HT-29 (cell line): ENCODE data around the gene PCBD2. TPM values are rescaled to one million over a fixed set of nuclear protein-coding genes. Genes with fewer than 3 reads are reported as not detected.
"Not testable (repeated sequence)": the region's sequence is repeated elsewhere in the genome, so short reads cannot be mapped to it uniquely, and the experiment has no call there.

ENCODE experiments used
- DNase-seq: peaks from one replicate; pipeline ENCODE4 v3.0.0-alpha.2; 2015; ENCODE audit warnings: low spot score
- total RNA-seq: library from RNA; depleted of rRNA; stranded (reverse); fragments of >200 nt; shearing (Covaris generic); gene quantifications from 2 replicates; pipeline ENCODE4 v1.2.3, GENCODE V29; 2014; rRNA removed

PCBD2 gene
- total RNA-seq: 6.6 and 7.6 TPM in 2 replicates

- peak; percentile 95 for DNase-seq
Measured at GRCh38 chr5:134904610-134905245, at the start of gene PCBD2. Gene PCBD2, plus strand, starts transcription at chr5:134905131. Its CDS starts 9 bp downstream, at chr5:134905140.

DNA sequence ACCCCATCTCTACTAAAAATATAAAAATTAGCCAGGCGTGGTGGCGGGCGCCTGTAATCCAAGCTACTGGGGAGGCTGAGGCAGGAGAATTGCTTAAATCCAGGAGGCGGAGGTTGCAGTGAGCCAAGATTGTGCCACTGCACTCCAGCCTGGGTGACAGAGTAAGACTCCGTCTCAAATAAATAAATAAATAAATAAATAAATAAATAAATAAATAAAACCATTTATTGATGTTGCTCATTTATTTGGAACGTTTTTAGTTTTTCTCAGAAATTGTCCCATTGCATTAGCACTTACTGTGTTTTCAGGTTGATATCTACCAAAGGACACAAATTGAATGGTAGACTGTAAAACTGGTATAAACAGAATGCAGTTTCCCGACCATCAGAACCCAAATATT is 48.5 kb upstream of the PCBD2 start:
- DNase-seq: not testable (repeated sequence)

GRCh38 chr5:134857401-134857800 is 47.5 kb upstream of the PCBD2 start:
- DNase-seq: no peak

DNA sequence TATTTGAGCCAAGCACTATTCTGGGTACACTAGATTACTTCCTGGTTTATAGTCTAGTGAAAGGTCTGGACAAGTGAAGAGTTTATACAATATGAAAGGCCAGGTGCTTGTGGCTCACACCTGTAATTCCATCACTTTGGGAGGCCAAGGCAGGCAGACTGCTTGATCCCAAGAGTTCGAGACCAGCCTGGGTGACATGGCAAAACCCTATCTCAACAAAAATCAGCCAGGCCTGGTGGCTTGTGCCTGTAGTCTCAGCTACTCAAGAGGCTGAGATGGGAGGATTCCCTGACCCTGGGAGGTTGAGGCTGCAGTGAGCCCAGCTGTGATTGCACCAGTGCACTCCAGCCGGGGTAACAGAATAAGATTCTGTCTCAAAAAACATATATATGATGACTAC is 40.2 kb upstream of the PCBD2 start:
- DNase-seq: no peak

DNA sequence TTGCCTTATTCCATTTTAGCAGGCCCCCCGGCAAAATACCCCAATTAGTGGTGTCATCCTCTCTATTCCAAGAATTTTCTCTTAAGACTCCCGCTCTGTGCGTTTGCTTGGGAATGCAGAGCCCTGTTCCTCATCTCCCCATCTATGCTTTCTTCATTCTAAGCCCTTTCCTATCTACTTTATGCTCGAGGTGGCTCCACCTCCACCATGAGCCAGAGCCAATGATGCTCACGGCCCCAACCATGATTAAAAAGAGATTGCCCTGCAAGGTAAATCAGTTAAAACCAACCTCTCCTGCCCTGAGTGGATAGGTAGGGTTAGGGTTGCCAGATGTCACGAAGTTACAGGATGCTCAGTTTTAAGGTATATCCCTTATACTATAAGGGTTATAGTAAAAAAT is 31.4 kb upstream of the PCBD2 start:
- no peak for DNase-seq

GRCh38 chr5:134873987-134874830 is 30.7 kb upstream of the PCBD2 start, which contains the start of gene TXNDC15:
Gene TXNDC15, plus strand, starts transcription at chr5:134874371. Its CDS starts 57 bp downstream, at chr5:134874428.
- peak; percentile 86 for DNase-seq

DNA sequence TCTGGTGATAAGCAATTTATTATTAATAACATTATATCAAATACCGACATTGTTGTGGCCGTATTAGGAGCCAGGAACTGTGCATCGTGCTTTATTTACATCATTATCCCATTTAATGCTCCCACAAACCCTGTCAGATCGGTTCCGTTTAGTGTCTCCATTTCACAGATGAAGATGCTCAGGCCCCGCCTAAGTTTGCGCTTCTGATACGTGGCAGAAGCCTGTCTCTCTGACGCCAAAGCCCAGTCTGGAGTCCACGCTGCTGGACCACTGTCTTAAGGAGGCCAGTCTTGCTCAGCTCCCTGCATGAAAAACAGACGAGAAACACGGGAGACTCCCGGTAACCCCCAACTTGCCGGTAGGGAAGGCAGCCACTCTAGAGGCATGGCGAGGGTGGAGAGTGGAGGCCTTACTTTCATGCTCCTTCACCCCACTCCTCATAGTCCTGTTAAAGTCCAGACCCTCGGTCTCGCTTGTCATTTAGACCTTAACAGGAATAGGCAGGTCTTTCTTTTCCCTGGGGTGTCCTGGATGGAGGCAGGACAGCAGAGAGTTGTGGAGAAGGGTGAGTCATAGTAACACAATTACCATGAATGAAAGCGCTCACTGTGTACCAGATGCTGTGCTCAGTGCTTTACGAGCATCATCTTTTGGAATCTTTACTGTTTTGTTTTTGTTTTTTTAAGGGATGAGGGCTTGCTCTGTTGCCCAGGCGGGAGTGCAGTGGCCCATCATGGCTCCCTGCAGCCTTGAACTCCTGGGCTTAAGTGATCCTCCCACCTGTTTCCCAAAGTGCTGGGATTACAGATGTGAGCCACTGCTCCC is 29.9 kb upstream of the PCBD2 start:
- peak; percentile 42 for DNase-seq

DNA sequence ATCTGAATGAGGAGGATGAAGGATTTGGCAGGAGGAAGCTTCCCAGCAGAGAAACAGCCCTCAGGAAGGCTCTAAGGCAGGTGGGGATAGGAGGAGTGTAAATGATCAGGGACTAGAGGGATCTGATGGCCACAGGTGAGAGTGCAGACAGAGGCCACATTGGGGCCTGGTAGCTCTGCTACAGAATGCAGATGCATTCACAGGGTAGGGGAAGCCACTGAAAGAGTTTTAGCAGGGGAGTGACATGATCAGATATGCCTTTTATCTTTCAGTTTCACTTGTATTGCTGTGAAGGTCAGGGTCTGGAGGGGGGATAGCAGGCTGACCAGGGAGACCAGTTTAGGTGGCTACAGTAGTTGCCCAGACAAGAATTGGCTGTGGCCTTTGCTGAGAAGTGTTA is 27.8 kb upstream of the PCBD2 start:
- no peak for DNase-seq

DNA sequence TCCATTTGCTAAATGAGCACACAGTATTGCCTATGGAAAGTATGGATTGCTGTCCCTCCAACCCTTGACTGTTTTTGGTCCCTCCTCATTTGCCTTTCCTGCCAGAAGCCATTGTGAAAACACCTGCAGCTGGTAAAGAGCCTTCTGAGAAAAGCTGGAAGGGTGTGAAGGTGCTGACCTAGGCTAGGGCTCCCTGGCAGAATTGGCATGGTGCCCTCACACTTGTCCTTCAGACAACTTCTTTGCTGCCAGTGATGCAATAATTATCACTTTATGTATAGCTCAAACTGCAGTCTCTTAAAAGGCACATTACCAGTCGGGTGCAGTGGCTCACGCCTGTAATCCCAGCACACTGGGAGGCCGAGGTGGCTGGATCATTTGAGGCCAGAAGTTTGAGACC is 26.5 kb upstream of the PCBD2 start:
- DNase-seq: no peak

GRCh38 chr5:134879456-134879855 is 25.5 kb upstream of the PCBD2 start:
- no peak for DNase-seq

DNA sequence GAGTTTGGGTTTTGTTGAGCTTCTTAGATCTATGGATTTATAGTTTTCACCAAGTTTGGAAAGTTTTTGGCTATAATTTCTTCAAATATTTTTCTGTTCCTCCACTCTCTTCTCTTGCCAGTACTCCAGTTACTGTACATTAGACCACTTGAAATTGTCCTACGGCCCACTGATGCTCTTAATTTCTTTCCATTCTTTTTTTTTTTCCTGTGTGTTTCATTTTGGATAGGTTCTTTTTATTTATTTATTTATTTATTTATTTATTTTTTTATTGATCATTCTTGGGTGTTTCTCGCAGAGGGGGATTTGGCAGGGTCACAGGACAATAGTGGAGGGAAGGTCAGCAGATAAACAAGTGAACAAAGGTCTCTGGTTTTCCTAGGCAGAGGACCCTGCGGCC is 24.0 kb upstream of the PCBD2 start:
- DNase-seq: not testable (repeated sequence)

- DNase-seq: not testable (repeated sequence)
Measured at GRCh38 chr5:134881711-134882110, 23.2 kb upstream of the PCBD2 start.

- DNase-seq: no peak
Measured at GRCh38 chr5:134887593-134888159, 17.3 kb upstream of the PCBD2 start.

DNA sequence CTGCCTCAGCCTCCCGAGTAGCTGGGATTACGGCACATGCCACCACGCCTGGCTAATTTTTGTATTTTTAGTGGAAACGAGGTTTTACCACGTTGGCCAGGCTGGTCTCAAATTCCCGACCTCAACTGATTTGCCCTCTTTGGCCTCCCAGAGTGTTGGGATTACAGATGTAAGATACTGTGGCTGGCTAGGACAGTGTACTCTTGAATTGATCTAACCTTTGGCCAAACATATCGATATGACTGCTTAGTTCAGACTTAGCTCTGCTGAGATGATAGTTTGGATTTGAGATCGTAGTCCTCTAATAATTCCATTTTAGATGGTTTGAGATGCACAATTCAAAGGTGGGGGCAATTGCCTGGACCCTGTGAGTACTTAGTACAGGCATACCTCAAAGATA is 15.6 kb upstream of the PCBD2 start:
- no peak for DNase-seq

GRCh38 chr5:134891473-134891872 is 13.5 kb upstream of the PCBD2 start:
- no peak for DNase-seq

DNA sequence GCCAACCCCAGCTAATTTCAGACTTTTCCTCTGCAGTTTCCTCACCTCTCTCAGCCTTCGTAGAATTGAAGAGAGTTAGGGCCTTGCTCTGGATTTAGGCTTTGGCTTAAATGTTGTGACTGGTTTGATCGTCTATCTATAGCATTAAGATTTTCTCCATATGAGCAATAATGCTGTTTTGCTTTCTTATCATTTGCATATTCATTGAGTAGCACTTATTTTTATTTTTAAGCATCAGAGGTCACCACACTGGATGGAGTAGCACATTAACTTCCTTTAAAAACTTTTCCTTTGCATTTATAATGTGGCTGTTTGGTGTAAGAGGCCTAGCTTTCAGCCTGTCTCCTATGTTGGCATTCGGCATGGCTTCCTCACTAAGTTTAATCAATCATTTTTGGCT is 12.6 kb upstream of the PCBD2 start:
- DNase-seq: no peak

DNA sequence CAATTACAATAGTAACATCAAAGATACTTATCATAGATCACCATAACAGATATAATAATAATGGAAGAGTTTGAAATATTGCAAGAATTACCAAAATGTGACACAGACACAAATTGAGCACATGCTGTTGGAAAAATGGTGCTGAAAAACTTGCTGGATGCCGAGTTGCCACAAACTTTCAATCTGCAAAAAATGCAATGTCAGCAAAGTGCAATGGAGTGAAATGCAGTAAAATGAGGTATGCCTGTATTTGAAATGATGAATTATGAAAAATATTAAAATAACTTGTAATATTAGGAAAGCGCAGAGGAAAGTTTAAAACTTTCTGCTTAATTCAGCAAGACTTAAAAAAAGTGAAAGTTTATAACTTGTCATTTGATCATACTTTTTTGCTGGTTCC is 12.0 kb upstream of the PCBD2 start:
- DNase-seq: no peak

- DNase-seq: no peak
Measured at GRCh38 chr5:134893748-134894505, 11.0 kb upstream of the PCBD2 start.

DNA sequence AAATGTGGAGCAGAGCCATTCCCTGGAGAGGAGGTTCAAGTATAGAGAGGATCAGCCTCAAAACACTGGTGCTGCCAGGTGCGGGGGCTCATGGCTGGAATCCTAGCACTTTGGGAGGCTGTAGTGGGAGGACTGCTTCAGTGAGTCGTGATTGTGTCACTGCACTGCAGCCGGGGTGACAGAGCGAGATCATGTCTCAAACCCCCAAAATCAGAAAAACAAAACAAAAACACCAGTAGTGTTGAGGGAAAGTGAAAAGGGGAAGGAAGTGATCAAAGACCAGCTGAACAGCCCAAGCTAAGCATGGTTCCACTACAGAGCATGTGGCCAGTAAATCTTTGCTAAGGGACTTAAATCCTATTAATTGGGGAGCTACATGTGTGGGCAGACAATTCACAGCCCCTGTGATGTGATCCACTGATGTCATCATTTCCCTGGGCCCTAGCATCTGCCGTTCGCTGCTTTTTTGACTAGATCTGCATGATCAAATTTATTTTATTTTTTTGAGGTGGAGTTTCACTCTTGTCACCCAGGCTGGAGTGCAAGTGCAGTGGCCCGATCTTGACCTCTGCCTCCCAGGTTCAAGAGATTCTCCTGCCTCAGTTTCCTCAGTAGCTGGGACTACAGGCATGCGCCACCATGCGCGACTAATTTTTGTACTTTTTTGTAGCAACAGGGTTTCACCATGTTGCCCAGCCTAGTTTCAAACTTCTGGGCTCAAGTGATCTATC is 2.7 kb upstream of the PCBD2 start:
- no peak for DNase-seq
